Caco-2 (cell line): ENCODE data around the gene BHMT2. TPM values are rescaled to one million over a fixed set of nuclear protein-coding genes. Genes with fewer than 3 reads are reported as not detected.

ENCODE experiments used
- BruUV-seq: library from RNA; stranded (reverse); fragments of 400-500 nt; replicated peaks from 2 replicates; lab custom pipeline; 2021; lab: Mats Ljungman, UMichigan
- CTCF ChIA-PET: fragments of 300-600 bp; sonication (Branson Sonifier 250); formaldehyde crosslinking; loops from one replicate; lab custom pipeline; 2022; ENCODE audit warnings: antibody characterized with exemption; lab: Charles Lee
- POLR2A ChIA-PET: fragments of 300-600 bp; sonication (Branson Sonifier 250); formaldehyde crosslinking; loops from one replicate; lab custom pipeline; 2022; ENCODE audit warnings: antibody characterized with exemption; lab: Charles Lee
- DNase-seq, 2 experiments: peaks; one replicate each; pipeline versions ENCODE4 v3.0.0 to v3.0.0-alpha.2; 2020 to 2022
- H3K27me3 ChIP-seq: replicated peaks from 2 replicates; pipeline ENCODE4 v1.6.0; 2011; ENCODE audit warnings: low read length; ENCODE audit not compliant: control insufficient read depth, insufficient read depth
- H3K36me3 ChIP-seq: 2 replicates; pipeline ENCODE4 v1.5.1; 2011; ENCODE audit warnings: low read length; ENCODE audit not compliant: control insufficient read depth, insufficient read depth
- H3K4me1 ChIP-seq: fragments of 250-450 bp; sonication (Bioruptor Pico); 2 replicates; pipeline ENCODE4 v1.5.1; 2020; ENCODE audit warnings: mild to moderate bottlenecking
- H3K4me3 ChIP-seq: 2 replicates; pipeline ENCODE4 v1.5.1; 2011; ENCODE audit warnings: low read depth, mild to moderate bottlenecking, control low read depth, low read length
- H3K9me3 ChIP-seq: fragments of 250-450 bp; sonication (Bioruptor Pico); 2 replicates; pipeline ENCODE4 v1.5.1; 2020; ENCODE audit warnings: mild to moderate bottlenecking, moderate library complexity
- H3K27ac Mint-ChIP-seq: one replicate; pipeline ENCODE4 v1.8.0; 2022; ENCODE audit warnings: mixed read lengths; ENCODE audit not compliant: unreplicated experiment
- H3K27me3 Mint-ChIP-seq: one replicate; pipeline ENCODE4 v1.8.0; 2022; ENCODE audit warnings: mixed read lengths; ENCODE audit not compliant: insufficient read depth, unreplicated experiment
- H3K36me3 Mint-ChIP-seq: one replicate; pipeline ENCODE4 v1.8.0; 2022; ENCODE audit warnings: mild to moderate bottlenecking, mixed read lengths; ENCODE audit not compliant: insufficient read depth, unreplicated experiment
- H3K4me1 Mint-ChIP-seq: one replicate; pipeline ENCODE4 v1.8.0; 2022; ENCODE audit warnings: low read depth, mixed read lengths; ENCODE audit not compliant: unreplicated experiment
- H3K4me3 Mint-ChIP-seq: one replicate; pipeline ENCODE4 v1.8.0; 2022; ENCODE audit warnings: mild to moderate bottlenecking, moderate library complexity, mixed read lengths; ENCODE audit not compliant: unreplicated experiment
- H3K9me3 Mint-ChIP-seq: one replicate; pipeline ENCODE4 v1.8.0; 2022; ENCODE audit warnings: mixed read lengths; ENCODE audit not compliant: unreplicated experiment
- intact Hi-C: fragments of 100-400 bp; cut with micrococcal nuclease; formaldehyde crosslinking; loops from one replicate; pipeline ENCODE4 v1.10.0; 2022; ENCODE audit not compliant: unreplicated experiment
- total RNA-seq: library from RNA; stranded (reverse); gene quantifications from 2 replicates; pipeline ENCODE4 v1.2.3, GENCODE V29; 2022
- TF ChIP-seq, protein P1 (sequence below), 2 experiments: fragments of 200-600 bp in 1 of 2; IDR thresholded peaks; 1 replicate in 1 of 2; 2 replicates in 1 of 2; pipeline versions ENCODE4 v1.5.1 to v1.8.0; 2011 to 2022; ENCODE audit warnings: antibody characterized with exemption in 1 of 2, control low read depth in 1 of 2, inconsistent platforms in 1 of 2, low read depth in 1 of 2, low read length in 1 of 2, mild to moderate bottlenecking in 1 of 2, moderate library complexity in 1 of 2; ENCODE audit not compliant: insufficient read depth in 1 of 2, severe bottlenecking in 1 of 2, unreplicated experiment in 1 of 2

Gene BHMT2
- total RNA-seq, 1 experiment from 2014 or later = not detected

DNA sequence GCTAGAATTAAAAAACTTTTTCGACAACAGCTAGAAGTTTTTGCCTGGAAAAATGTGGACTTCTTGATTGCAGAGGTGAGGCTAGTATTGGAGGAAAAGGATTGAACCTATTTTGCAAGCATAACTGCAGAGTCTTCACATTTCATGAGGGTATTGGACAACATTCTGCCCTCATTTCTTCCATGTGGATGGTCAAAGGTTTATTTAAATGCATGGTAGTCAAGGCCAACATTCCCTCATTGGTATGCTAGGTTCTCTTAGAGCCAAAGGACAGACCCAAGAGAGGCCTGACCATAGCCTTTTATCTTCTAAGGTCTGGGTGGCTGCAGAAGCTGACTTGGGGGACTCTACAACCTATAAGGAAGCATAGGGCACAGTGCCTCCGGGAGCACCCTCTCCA is 11.2 kb downstream of the BHMT2 start:
- no peaks in the 10 kb centered on the region for H3K9me3 Mint-ChIP-seq
- H3K4me3 Mint-ChIP-seq = no peak overlapping the region
- peaks cover 5% of the 10 kb centered on the region for H3K27me3 Mint-ChIP-seq
- no peaks in the 10 kb centered on the region for H3K4me1 ChIP-seq
- no peaks in the 10 kb centered on the region for H3K36me3 ChIP-seq
- POLR2A ChIA-PET = no interaction called here
- no peaks in the 10 kb centered on the region; the same call in 1 of the 2 replicates for H3K27me3 ChIP-seq
- H3K36me3 Mint-ChIP-seq = no peaks in the 10 kb centered on the region
- DNase-seq = no peak
- no peaks in the 10 kb centered on the region for H3K4me1 Mint-ChIP-seq
- intact Hi-C loops = no loop called here
- no peak overlapping the region for H3K27ac Mint-ChIP-seq
- TF ChIP-seq, protein P1, sequence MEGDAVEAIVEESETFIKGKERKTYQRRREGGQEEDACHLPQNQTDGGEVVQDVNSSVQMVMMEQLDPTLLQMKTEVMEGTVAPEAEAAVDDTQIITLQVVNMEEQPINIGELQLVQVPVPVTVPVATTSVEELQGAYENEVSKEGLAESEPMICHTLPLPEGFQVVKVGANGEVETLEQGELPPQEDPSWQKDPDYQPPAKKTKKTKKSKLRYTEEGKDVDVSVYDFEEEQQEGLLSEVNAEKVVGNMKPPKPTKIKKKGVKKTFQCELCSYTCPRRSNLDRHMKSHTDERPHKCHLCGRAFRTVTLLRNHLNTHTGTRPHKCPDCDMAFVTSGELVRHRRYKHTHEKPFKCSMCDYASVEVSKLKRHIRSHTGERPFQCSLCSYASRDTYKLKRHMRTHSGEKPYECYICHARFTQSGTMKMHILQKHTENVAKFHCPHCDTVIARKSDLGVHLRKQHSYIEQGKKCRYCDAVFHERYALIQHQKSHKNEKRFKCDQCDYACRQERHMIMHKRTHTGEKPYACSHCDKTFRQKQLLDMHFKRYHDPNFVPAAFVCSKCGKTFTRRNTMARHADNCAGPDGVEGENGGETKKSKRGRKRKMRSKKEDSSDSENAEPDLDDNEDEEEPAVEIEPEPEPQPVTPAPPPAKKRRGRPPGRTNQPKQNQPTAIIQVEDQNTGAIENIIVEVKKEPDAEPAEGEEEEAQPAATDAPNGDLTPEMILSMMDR (IDR thresholded peaks at IDR 0.05; ENCODE audit: insufficient read depth in 1 of 2, low read depth in 1 of 2, low read length in 1 of 2, severe bottlenecking in 1 of 2, unreplicated experiment in 1 of 2) = no peak
- CTCF ChIA-PET = no interaction called here
- no TSS peak for BruUV-seq
- no peaks in the 10 kb centered on the region for H3K9me3 ChIP-seq
- no peak overlapping the region for H3K4me3 ChIP-seq

DNA sequence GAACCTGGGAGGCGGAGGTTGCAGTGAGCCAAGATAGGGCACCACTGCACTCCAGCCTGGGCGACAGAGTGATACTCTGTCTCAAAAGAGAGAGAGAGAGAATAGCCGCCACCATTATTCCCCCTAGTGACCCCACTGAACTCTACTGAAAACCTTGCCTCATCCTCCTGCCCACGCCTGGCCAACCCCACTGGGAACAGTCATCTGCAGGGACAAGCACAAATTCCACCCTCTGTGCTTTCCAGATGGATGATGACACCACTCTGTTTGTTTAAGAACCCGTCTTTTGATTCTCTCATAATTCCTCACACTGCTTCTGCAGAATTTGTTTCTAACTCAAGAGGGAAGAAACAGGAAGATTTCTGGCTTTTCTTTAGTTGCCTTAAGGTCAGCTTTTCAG is 12.2 kb downstream of the BHMT2 start:
- Histone ChIP-seq H3K27me3 (no peaks in the 10 kb centered on the region; the same call in 1 of the 2 replicates), H3K36me3 (no peaks in the 10 kb centered on the region), H3K4me1 (no peaks in the 10 kb centered on the region), H3K4me3 (no peak overlapping the region), H3K9me3 (no peaks in the 10 kb centered on the region)
- Mint-ChIP-seq H3K27ac (no peak overlapping the region), H3K36me3 (no peaks in the 10 kb centered on the region), H3K27me3 (peaks cover 9% of the 10 kb centered on the region), H3K4me1 (no peaks in the 10 kb centered on the region), H3K4me3 (no peak overlapping the region), H3K9me3 (no peaks in the 10 kb centered on the region)
- intact Hi-C loops = no loop called here
- TF ChIP-seq, protein P1 (IDR thresholded peaks at IDR 0.05; ENCODE audit: insufficient read depth in 1 of 2, low read depth in 1 of 2, low read length in 1 of 2, severe bottlenecking in 1 of 2, unreplicated experiment in 1 of 2) = no peak
- no peak for DNase-seq
- ChIA-PET POLR2A (no interaction called here), CTCF (no interaction called here)
- BruUV-seq = no TSS peak

DNA sequence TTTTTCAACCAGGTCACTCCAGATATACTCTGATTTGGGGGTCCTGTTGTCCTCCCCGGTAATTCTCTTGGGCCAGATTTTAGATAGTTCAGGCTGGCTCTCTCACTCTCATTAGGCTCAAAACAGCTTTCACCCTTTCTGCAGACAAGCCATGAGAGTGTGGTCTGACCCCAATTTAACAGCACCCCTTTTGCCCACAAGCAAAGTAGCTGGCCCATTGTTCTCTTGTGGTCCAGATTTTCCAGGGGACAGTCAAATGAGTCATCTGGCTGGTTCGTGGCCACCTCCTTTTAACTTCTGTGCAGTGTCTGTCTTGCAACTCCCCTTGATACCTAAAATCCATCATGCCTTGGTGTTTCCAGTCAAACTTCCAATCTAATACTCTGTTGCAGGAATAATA is 16.5 kb downstream of the BHMT2 start:
- Mint-ChIP-seq H3K4me1 (no peaks in the 10 kb centered on the region), H3K27me3 (peaks cover 4% of the 10 kb centered on the region), H3K9me3 (no peaks in the 10 kb centered on the region), H3K4me3 (no peak overlapping the region), H3K27ac (no peak overlapping the region), H3K36me3 (no peaks in the 10 kb centered on the region)
- no peak for DNase-seq
- no TSS peak for BruUV-seq
- intact Hi-C loops = no loop called here
- TF ChIP-seq, protein P1 (IDR thresholded peaks at IDR 0.05; ENCODE audit: insufficient read depth in 1 of 2, low read depth in 1 of 2, low read length in 1 of 2, severe bottlenecking in 1 of 2, unreplicated experiment in 1 of 2) = no peak
- no peaks in the 10 kb centered on the region for H3K36me3 ChIP-seq
- no peak overlapping the region for H3K4me3 ChIP-seq
- CTCF ChIA-PET = no interaction called here
- H3K9me3 ChIP-seq = no peaks in the 10 kb centered on the region; the same call in 1 of the 2 replicates
- no peaks in the 10 kb centered on the region for H3K4me1 ChIP-seq
- POLR2A ChIA-PET = no interaction called here
- H3K27me3 ChIP-seq = no peaks in the 10 kb centered on the region; the same call in none of the 2 replicates
